OCI-LY7 (cell line): ENCODE results near the gene CADM4. TPM values are rescaled to one million over a fixed set of nuclear protein-coding genes. Genes with fewer than 3 reads are reported as not detected.
A peak's percentile ranks its signal among the peaks of the same experiment; 100 is the strongest.

Experiments used
- BruUV-seq: library from RNA; stranded (reverse); fragments of 400-500 nt; replicated peaks from 2 replicates; lab custom pipeline; 2021; lab: Mats Ljungman, UMichigan
- CTCF ChIA-PET: fragments of 300-600 bp; sonication (Branson Sonifier 250); formaldehyde crosslinking; loops from one replicate; lab custom pipeline; 2022; ENCODE audit warnings: antibody characterized with exemption; ENCODE audit not compliant: unreplicated experiment; lab: Charles Lee
- POLR2A ChIA-PET: fragments of 300-600 bp; sonication (Branson Sonifier 250); formaldehyde crosslinking; loops from one replicate; lab custom pipeline; 2022; ENCODE audit warnings: antibody characterized with exemption; lab: Charles Lee
- DNase-seq: peaks from one replicate; pipeline ENCODE4 v3.0.0-alpha.2; 2015; ENCODE audit warnings: low spot score
- H2AFZ ChIP-seq: fragments of 200-600 bp; sonication (generic), shearing (Covaris generic); 2 replicates; pipeline ENCODE4 v1.6.1; 2014; ENCODE audit warnings: mild to moderate bottlenecking, antibody characterized with exemption, low read length, moderate library complexity
- H3K27ac ChIP-seq: fragments of 200-600 bp; sonication (generic); 2 replicates; pipeline ENCODE4 v1.5.1; 2014; ENCODE audit warnings: mixed run types, low read depth, mild to moderate bottlenecking, moderate library complexity, low read length, inconsistent platforms; ENCODE audit not compliant: poor library complexity, severe bottlenecking
- H3K36me3 ChIP-seq: fragments of 200-600 bp; sonication (generic); 2 replicates; pipeline ENCODE4 v1.6.1; 2014; ENCODE audit warnings: mild to moderate bottlenecking, antibody characterized with exemption, low read length, moderate library complexity, mixed read lengths; ENCODE audit not compliant: insufficient read depth
- H3K4me1 ChIP-seq: fragments of 200-600 bp; sonication (generic); 2 replicates; pipeline ENCODE4 v1.5.1; 2014; ENCODE audit warnings: mild to moderate bottlenecking, low read length; ENCODE audit not compliant: insufficient read depth, poor library complexity, severe bottlenecking
- H3K4me2 ChIP-seq: fragments of 200-600 bp; sonication (generic); 2 replicates; pipeline ENCODE4 v1.6.1; 2014; ENCODE audit warnings: mild to moderate bottlenecking, low read length
- H3K4me3 ChIP-seq: fragments of 200-600 bp; sonication (generic); 2 replicates; pipeline ENCODE4 v1.5.1; 2014; ENCODE audit warnings: mild to moderate bottlenecking, low read depth, low read length; ENCODE audit not compliant: poor library complexity, severe bottlenecking
- H3K79me2 ChIP-seq: fragments of 200-600 bp; sonication (generic); 2 replicates; pipeline ENCODE4 v1.6.1; 2016; ENCODE audit warnings: low read depth, mild to moderate bottlenecking, low read length, moderate library complexity, mixed read lengths; ENCODE audit not compliant: insufficient read depth
- H3K9me2 ChIP-seq: fragments of 200-600 bp; sonication (generic); 2 replicates; pipeline ENCODE4 v1.6.1; 2016; ENCODE audit warnings: mild to moderate bottlenecking, low read length, mixed read lengths; ENCODE audit not compliant: insufficient read depth
- H3K9me3 ChIP-seq: fragments of 200-600 bp; sonication (generic); 2 replicates; pipeline ENCODE4 v1.6.1; 2014; ENCODE audit warnings: mild to moderate bottlenecking, mixed run types, low read length, mixed read lengths
- H4K20me1 ChIP-seq: fragments of 200-600 bp; sonication (generic); 2 replicates; pipeline ENCODE4 v1.6.1; 2014; ENCODE audit warnings: mild to moderate bottlenecking, antibody characterized with exemption, low read length, moderate library complexity, mixed read lengths; ENCODE audit not compliant: insufficient read depth
- CTCF ChIP-seq: fragments of 200-600 bp; sonication (generic); conservative IDR thresholded peaks from 2 replicates; pipeline ENCODE4 v1.5.1; 2014; ENCODE audit warnings: mild to moderate bottlenecking, antibody characterized with exemption, low read length, moderate library complexity, mixed read lengths
- EZH2phosphoT487 ChIP-seq: fragments of 200-600 bp; sonication (generic); IDR thresholded peaks from 2 replicates; pipeline ENCODE4 v1.6.1; 2018; ENCODE audit warnings: low read depth, borderline replicate concordance, mild to moderate bottlenecking, mixed run types, antibody characterized with exemption, low read length, moderate library complexity, mixed read lengths
- intact Hi-C: fragments of 100-400 bp; cut with micrococcal nuclease; formaldehyde crosslinking; loops from one replicate; pipeline ENCODE4 v1.10.0; 2022; ENCODE audit not compliant: unreplicated experiment
- total RNA-seq, 2 experiments: library from RNA; depleted of rRNA in 1 of 2; stranded (reverse); fragments of >200 nt in 1 of 2; shearing (Covaris generic) in 1 of 2; gene quantifications; 2 replicates each; pipeline ENCODE4 v1.2.3, GENCODE V29; 2014 to 2022

The CADM4 gene
- total RNA-seq, 2 experiments from 2014 or later: not detected

GRCh38 chr19:43575955-43576878 is 63.4 kb downstream of the CADM4 start:
- no peaks in the 10 kb centered on the region for H3K9me3 ChIP-seq
- no peak for TF ChIP-seq EZH2phosphoT487
- no peak for TF ChIP-seq CTCF
- H3K4me1 ChIP-seq: peaks cover 15% of the 10 kb centered on the region
- H3K4me2 ChIP-seq: peak overlapping the region; percentile 78
- no peak for DNase-seq
- no peaks in the 10 kb centered on the region for H3K9me2 ChIP-seq
- peak overlapping the region; percentile 96 for H2AFZ ChIP-seq
- no peak overlapping the region for H3K27ac ChIP-seq
- ChIA-PET CTCF (no interaction called here), POLR2A (interaction anchor here (1.0 kb wide), 1 partner anchor 8 kb away, joined by 4 read pairs; no protein-coding TSS in a partner anchor)
- H3K79me2 ChIP-seq: peaks cover 11% of the 10 kb centered on the region; the same call in 1 of the 2 replicates
- H4K20me1 ChIP-seq: no peaks in the 10 kb centered on the region
- H3K4me3 ChIP-seq: peak overlapping the region; percentile 89
- no TSS peak for BruUV-seq
- intact Hi-C loops: loop anchor here (1.0 kb wide), 1 partner anchor 20 kb away; the partner anchor contains the start of genes IRGQ and ZNF576
- peaks cover 10% of the 10 kb centered on the region for H3K36me3 ChIP-seq

- intact Hi-C loops: loop anchor here (1.0 kb wide), 1 partner anchor 21 kb away; the partner anchor contains the start of genes IRGQ and ZNF576
- peaks cover 10% of the 10 kb centered on the region for H3K36me3 ChIP-seq
- no peak for TF ChIP-seq EZH2phosphoT487
- no peak for TF ChIP-seq CTCF
- no TSS peak for BruUV-seq
- ChIA-PET POLR2A (interaction anchor here (0.7 to 1.3 kb wide), 6 partner anchors 9 to 201 kb away, joined by 3 to 8 read pairs (median 3); partner anchors contain the start of genes IRGQ and ZNF576), CTCF (no interaction called here)
- peaks cover 15% of the 10 kb centered on the region for H3K4me1 ChIP-seq
- peak within 1 kb of the TSS; percentile 96 for H3K4me2 ChIP-seq
- H3K9me2 ChIP-seq: no peaks in the 10 kb centered on the region
- DNase-seq: peak; percentile 98
- H3K27ac ChIP-seq: peak within 1 kb of the TSS; percentile 37
- no peaks in the 10 kb centered on the region for H3K9me3 ChIP-seq
- peak within 1 kb of the TSS; percentile 96 for H2AFZ ChIP-seq
- H4K20me1 ChIP-seq: no peaks in the 10 kb centered on the region
- H3K4me3 ChIP-seq: peak within 1 kb of the TSS; percentile 89
- peaks cover 11% of the 10 kb centered on the region; the same call in 1 of the 2 replicates for H3K79me2 ChIP-seq
These were observed 64.3 kb downstream of the CADM4 start, which contains the start of the genes PINLYP and XRCC1 for GRCh38 chr19:43575156-43575950. Gene PINLYP, plus strand, starts transcription at chr19:43575801. Its CDS starts 1,391 bp downstream, at chr19:43577192. Gene XRCC1, minus strand, starts transcription at chr19:43575527. Its CDS starts 69 bp downstream, at chr19:43575458.
